A549 (cell line): ENCODE measurements around the gene DZANK1. TPM values are rescaled to one million over a fixed set of nuclear protein-coding genes. Genes with fewer than 3 reads are reported as not detected.

Experiments
- ATAC-seq, 2 experiments: fragments of 200-7000 bp in 1 of 2; fragments of >200 bp in 1 of 2; cut with Nextera tagmentation in 1 of 2; cut with Tn5 transposase in 1 of 2; 3 replicates each; pipeline versions ENCODE4 v1.8.0 to v1.9.1; 2018 to 2020; ENCODE audit warnings: mild to moderate bottlenecking in 1 of 2, moderate library complexity in 1 of 2
- CTCF ChIA-PET: fragments of 300-600 bp; sonication (Branson Sonifier 250); formaldehyde crosslinking; extraction: SDS; loops from one replicate; lab custom pipeline; 2021; ENCODE audit warnings: antibody characterized with exemption, inconsistent platforms; lab: Yijun Ruan, JAX
- POLR2A ChIA-PET: fragments of 350-600 bp; formaldehyde crosslinking; extraction: SDS; loops from one replicate; lab custom pipeline; 2021; ENCODE audit warnings: antibody characterized with exemption, inconsistent platforms; lab: Yijun Ruan, JAX
- DNase-seq, 2 experiments: peaks; one replicate each; pipeline versions ENCODE4 v3.0.0 to v3.0.0-alpha.2; 2011 to 2016; ENCODE audit warnings: low read depth in 1 of 2, low spot score in 1 of 2
- FAIRE-seq: peaks from 2 replicates; lab custom pipeline; 2011; peaks lifted over from hg19 to GRCh38; lab: Jason Lieb, UNC
- H3K27ac ChIP-seq, 2 experiments: fragments of >200 bp; sonication (Bioruptor Twin); formaldehyde crosslinking; 3 replicates each; pipeline ENCODE4 v1.5.1; 2016 to 2017
- H3K4me1 ChIP-seq: fragments of >200 bp; sonication (Bioruptor Twin); formaldehyde crosslinking; 3 replicates; pipeline ENCODE4 v1.6.1; 2016
- H3K4me2 ChIP-seq: fragments of >200 bp; sonication (Bioruptor Twin); formaldehyde crosslinking; 3 replicates; pipeline ENCODE4 v1.6.1; 2016
- H3K4me3 ChIP-seq: fragments of >200 bp; sonication (Bioruptor Twin); formaldehyde crosslinking; 3 replicates; pipeline ENCODE4 v1.5.1; 2016
- H3K9me3 ChIP-seq: fragments of >200 bp; sonication (Bioruptor Twin); formaldehyde crosslinking; 3 replicates; pipeline ENCODE4 v1.6.1; 2016
- BHLHE40 ChIP-seq: IDR thresholded peaks from 2 replicates; pipeline ENCODE4 v1.6.1; 2012; ENCODE audit warnings: low read depth, low read length, inconsistent platforms
- CBX8 ChIP-seq: fragments of 200-600 bp; sonication (generic); IDR thresholded peaks from 2 replicates; pipeline ENCODE4 v1.6.1; 2016
- ESRRA ChIP-seq: fragments of 150-350 bp; IDR thresholded peaks from 2 replicates; pipeline ENCODE4 v1.6.1; 2014; ENCODE audit warnings: mild to moderate bottlenecking, low read length, borderline replicate concordance
- HDAC2 ChIP-seq: fragments of 200-600 bp; sonication (generic); IDR thresholded peaks from 2 replicates; pipeline ENCODE4 v1.6.1; 2016
- HOXB13 ChIP-seq: fragments of 250-450 bp; sonication (Bioruptor Pico); IDR thresholded peaks from 2 replicates; pipeline ENCODE4 v1.5.0; 2020; ENCODE audit warnings: low read depth, mild to moderate bottlenecking, moderate library complexity
- JUN ChIP-seq, 2 experiments: fragments of >200 bp; sonication (Bioruptor Twin); formaldehyde crosslinking; IDR thresholded peaks; 2 replicates in 1 of 2; 3 replicates in 1 of 2; pipeline ENCODE4 v1.6.1; 2016 to 2017
- KDM1A ChIP-seq: fragments of 200-600 bp; sonication (generic); IDR thresholded peaks from 2 replicates; pipeline ENCODE4 v1.6.1; 2016; ENCODE audit warnings: low read depth, mild to moderate bottlenecking
- MAFK ChIP-seq: fragments of 450-650 bp; IDR thresholded peaks from 2 replicates; pipeline ENCODE4 v1.6.1; 2014; ENCODE audit not compliant: partially characterized antibody
- MYC ChIP-seq: IDR thresholded peaks from 2 replicates; pipeline ENCODE4 v1.6.1; 2012; ENCODE audit warnings: mild to moderate bottlenecking, inconsistent platforms, low read length, improper control_type of control experiment, borderline replicate concordance
- POLR2A ChIP-seq: IDR thresholded peaks from 2 replicates; pipeline ENCODE4 v1.6.1; 2012; ENCODE audit warnings: mild to moderate bottlenecking, low read length
- RAD21 ChIP-seq, 2 experiments: fragments of >200 bp in 1 of 2; sonication (Bioruptor Twin) in 1 of 2; formaldehyde crosslinking in 1 of 2; IDR thresholded peaks in 1 of 2; conservative IDR thresholded peaks in 1 of 2; 2 replicates in 1 of 2; 3 replicates in 1 of 2; pipeline ENCODE4 v1.6.1; 2012 to 2018; ENCODE audit warnings: inconsistent platforms in 1 of 2
- RARB ChIP-seq: fragments of 250-450 bp; sonication (Bioruptor Pico); IDR thresholded peaks from 2 replicates; pipeline ENCODE4 v1.8.0; 2021; ENCODE audit warnings: mild to moderate bottlenecking, moderate library complexity
- ZC3H11A ChIP-seq: fragments of 450-650 bp; IDR thresholded peaks from 2 replicates; pipeline ENCODE4 v1.6.1; 2014; ENCODE audit warnings: antibody characterized with exemption, mild to moderate bottlenecking
- ZFP36 ChIP-seq: fragments of 450-650 bp; IDR thresholded peaks from 2 replicates; pipeline ENCODE4 v1.6.1; 2014; ENCODE audit warnings: borderline replicate concordance; ENCODE audit not compliant: partially characterized antibody
- WGBS: methylation state at CpG from one replicate; pipeline ENCODE4 v1.1.6; 2017; ENCODE audit errors: missing lambda C conversion rate; 5-methylcytosine and 5-hydroxymethylcytosine counted together
- polyA plus RNA-seq, 4 experiments: library from polyadenylated mRNA; depleted of rRNA in 3 of 4; stranded (reverse); fragments of >200 nt; fragmentation: RNase III in 1 of 4; extraction: RNeasy Plus Mini Kit Qiagen cat#74134 plus additional on column Dnase treatment in 1 of 4; gene quantifications; 2 replicates in 3 of 4; 3 replicates in 1 of 4; pipeline ENCODE4 v1.2.3, GENCODE V29; 2011 to 2017
- TF ChIP-seq, protein P1 (sequence below): fragments of >200 bp; sonication (Bioruptor Twin); formaldehyde crosslinking; IDR thresholded peaks from 3 replicates; pipeline ENCODE4 v1.6.1; 2016
- TF ChIP-seq, protein P2 (sequence below): IDR thresholded peaks from 2 replicates; pipeline ENCODE4 v1.6.1; 2012
- TF ChIP-seq, protein P3 (sequence below): fragments of >200 bp; sonication (Bioruptor Twin); formaldehyde crosslinking; IDR thresholded peaks from 2 replicates; pipeline ENCODE4 v1.6.1; 2016
- TF ChIP-seq, protein P4 (sequence below): fragments of 450-650 bp; IDR thresholded peaks from 2 replicates; pipeline ENCODE4 v1.6.1; 2014; ENCODE audit warnings: antibody characterized with exemption
- TF ChIP-seq, protein P5 (sequence below): fragments of 250-450 bp; sonication (Bioruptor Pico); IDR thresholded peaks from 2 replicates; pipeline ENCODE4 v1.5.0; 2021; ENCODE audit warnings: mild to moderate bottlenecking, moderate library complexity, borderline replicate concordance
- TF ChIP-seq, protein P6 (sequence below): IDR thresholded peaks from 2 replicates; pipeline ENCODE4 v1.6.1; 2012; ENCODE audit warnings: low read depth, borderline replicate concordance
- TF ChIP-seq, protein P7 (sequence below): IDR thresholded peaks from 2 replicates; pipeline ENCODE4 v1.6.1; 2012
- TF ChIP-seq, protein P8 (sequence below): fragments of >200 bp; sonication (Bioruptor Twin); formaldehyde crosslinking; IDR thresholded peaks from 3 replicates; pipeline ENCODE4 v1.5.1; 2016

DZANK1 gene
- polyA plus RNA-seq, 2 of the 4 experiments (the other 2 are of a cell fraction), result 3.5 to 5.1 TPM

DNA sequence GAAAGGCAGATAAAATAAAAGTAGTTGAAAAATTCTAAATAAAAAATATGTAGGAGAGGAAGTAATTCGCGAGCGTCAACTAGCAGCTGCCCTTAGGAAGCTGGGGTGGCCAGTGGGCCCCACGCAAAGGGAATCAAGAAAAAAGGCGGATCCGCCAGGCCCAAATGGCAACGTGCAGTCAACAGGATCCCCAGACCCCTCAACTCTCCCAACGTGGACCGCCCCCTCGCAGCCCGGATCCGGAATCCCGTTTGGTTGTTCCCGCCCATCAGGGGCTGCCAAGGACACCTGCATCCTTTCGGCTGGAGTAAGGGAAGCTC lies 296 bp downstream of the DZANK1 start:
- peak overlapping the region; percentile 87 for H3K4me2 ChIP-seq
- DNase-seq (peak in 1 of 2 experiments; percentile 84), ATAC-seq (peak; percentile 84 to 88), FAIRE-seq (no peak)
- H3K27ac ChIP-seq, result peak overlapping the region; percentile 85 to 86
- TF ChIP-seq, protein P1, sequence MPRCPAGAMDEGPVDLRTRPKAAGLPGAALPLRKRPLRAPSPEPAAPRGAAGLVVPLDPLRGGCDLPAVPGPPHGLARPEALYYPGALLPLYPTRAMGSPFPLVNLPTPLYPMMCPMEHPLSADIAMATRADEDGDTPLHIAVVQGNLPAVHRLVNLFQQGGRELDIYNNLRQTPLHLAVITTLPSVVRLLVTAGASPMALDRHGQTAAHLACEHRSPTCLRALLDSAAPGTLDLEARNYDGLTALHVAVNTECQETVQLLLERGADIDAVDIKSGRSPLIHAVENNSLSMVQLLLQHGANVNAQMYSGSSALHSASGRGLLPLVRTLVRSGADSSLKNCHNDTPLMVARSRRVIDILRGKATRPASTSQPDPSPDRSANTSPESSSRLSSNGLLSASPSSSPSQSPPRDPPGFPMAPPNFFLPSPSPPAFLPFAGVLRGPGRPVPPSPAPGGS, result 0 out of 3 replicates have a peak, but pooled peaks have one; percentile 51
- TF ChIP-seq POLR2A (peak; percentile 74), ZC3H11A (no peak)
- TF ChIP-seq, protein P2, sequence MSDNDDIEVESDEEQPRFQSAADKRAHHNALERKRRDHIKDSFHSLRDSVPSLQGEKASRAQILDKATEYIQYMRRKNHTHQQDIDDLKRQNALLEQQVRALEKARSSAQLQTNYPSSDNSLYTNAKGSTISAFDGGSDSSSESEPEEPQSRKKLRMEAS, result 0 out of 2 replicates have a peak, but pooled peaks have one; percentile 50
- peaks cover 21% of the 10 kb centered on the region for H3K4me1 ChIP-seq
- under 1% methylated on average over 15 of the region's 15 CpGs for WGBS
- ChIA-PET CTCF (interaction anchor here (1.2 kb wide), 1 partner anchor 9 kb away, joined by 4 read pairs; no protein-coding TSS in a partner anchor), POLR2A (interaction anchor here (0.6 to 3.0 kb wide), 14 partner anchors 8 to 178 kb away, joined by 3 to 48 read pairs (median 4); partner anchors contain the start of genes RBBP9, SEC23B and ZNF133)
- peak overlapping the region; percentile 76 for H3K4me3 ChIP-seq
- H3K9me3 ChIP-seq, result no peaks in the 10 kb centered on the region

DNA sequence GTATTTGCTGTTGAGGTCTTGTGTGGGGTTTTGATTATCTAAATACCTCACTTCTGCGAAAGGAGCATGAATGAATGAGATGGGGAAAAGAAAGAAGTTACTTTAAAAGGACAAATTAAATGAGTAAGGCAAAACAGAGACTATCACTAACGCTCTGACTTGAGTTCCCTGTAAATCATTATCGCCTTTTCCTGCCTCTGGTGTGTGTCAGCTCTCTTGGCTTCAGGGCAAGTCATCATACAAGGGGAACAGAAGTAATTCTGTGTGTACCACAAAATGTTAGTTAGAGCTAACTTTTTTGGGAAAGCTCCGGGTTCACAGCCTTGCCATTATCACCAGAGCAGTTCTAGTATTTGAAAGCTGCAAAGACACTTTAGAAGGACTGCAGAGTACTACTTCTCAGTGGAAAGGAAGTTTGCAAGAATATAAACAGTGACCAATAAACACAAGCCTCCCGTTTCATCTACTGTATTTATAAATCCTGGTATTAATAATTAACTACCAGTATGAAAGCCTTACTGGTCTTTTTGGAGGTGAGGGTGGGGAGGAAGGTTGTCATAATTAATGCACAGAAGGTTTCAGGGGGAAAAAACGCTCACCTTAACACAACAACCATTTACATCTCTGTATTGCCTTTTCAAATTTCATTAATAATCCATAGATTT lies 1.2 kb downstream of the DZANK1 start:
- Histone ChIP-seq H3K27ac (peak overlapping the region in 1 of 2 experiments; percentile 85; a peak in 2 of 6 replicates), H3K4me2 (peak overlapping the region; percentile 87), H3K4me1 (peaks cover 21% of the 10 kb centered on the region), H3K4me3 (peak overlapping the region; percentile 76), H3K9me3 (no peaks in the 10 kb centered on the region)
- ChIA-PET POLR2A (interaction anchor here (2.2 to 3.0 kb wide), 2 partner anchors 31 to 42 kb away, joined by 20 to 48 read pairs; partner anchors contain the start of genes RBBP9 and SEC23B), CTCF (no interaction called here)
- DNase-seq (peak in 1 of 2 experiments; percentile 25), ATAC-seq (no peak), FAIRE-seq (no peak)
- 20% methylated on average over 6 of the region's 6 CpGs for WGBS
- TF ChIP-seq HDAC2, result no peak
- no peak for TF ChIP-seq RAD21 (conservative IDR thresholded peaks at IDR 0.05 in 1 of 2, IDR thresholded peaks at IDR 0.05 in 1 of 2)
- TF ChIP-seq ZFP36, result no peak
- TF ChIP-seq, protein P3, sequence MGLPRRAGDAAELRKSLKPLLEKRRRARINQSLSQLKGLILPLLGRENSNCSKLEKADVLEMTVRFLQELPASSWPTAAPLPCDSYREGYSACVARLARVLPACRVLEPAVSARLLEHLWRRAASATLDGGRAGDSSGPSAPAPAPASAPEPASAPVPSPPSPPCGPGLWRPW, result no peak
- TF ChIP-seq, protein P4, sequence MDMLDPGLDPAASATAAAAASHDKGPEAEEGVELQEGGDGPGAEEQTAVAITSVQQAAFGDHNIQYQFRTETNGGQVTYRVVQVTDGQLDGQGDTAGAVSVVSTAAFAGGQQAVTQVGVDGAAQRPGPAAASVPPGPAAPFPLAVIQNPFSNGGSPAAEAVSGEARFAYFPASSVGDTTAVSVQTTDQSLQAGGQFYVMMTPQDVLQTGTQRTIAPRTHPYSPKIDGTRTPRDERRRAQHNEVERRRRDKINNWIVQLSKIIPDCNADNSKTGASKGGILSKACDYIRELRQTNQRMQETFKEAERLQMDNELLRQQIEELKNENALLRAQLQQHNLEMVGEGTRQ, result no peak
- no peak for TF ChIP-seq MAFK
- TF ChIP-seq, protein P5, sequence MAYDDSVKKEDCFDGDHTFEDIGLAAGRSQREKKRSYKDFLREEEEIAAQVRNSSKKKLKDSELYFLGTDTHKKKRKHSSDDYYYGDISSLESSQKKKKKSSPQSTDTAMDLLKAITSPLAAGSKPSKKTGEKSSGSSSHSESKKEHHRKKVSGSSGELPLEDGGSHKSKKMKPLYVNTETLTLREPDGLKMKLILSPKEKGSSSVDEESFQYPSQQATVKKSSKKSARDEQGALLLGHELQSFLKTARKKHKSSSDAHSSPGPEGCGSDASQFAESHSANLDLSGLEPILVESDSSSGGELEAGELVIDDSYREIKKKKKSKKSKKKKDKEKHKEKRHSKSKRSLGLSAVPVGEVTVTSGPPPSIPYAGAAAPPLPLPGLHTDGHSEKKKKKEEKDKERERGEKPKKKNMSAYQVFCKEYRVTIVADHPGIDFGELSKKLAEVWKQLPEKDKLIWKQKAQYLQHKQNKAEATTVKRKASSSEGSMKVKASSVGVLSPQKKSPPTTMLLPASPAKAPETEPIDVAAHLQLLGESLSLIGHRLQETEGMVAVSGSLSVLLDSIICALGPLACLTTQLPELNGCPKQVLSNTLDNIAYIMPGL (CRISPR knock-in tag), result no peak
- no peak for TF ChIP-seq ESRRA
- TF ChIP-seq CBX8, result no peak
- TF ChIP-seq BHLHE40, result no peak
- TF ChIP-seq RARB (CRISPR knock-in tag), result no peak
- no peak for TF ChIP-seq JUN (IDR thresholded peaks at IDR 0.05)
- TF ChIP-seq POLR2A, result no peak
- no peak for TF ChIP-seq MYC
- no peak for TF ChIP-seq HOXB13 (CRISPR knock-in tag)
- TF ChIP-seq, protein P6, sequence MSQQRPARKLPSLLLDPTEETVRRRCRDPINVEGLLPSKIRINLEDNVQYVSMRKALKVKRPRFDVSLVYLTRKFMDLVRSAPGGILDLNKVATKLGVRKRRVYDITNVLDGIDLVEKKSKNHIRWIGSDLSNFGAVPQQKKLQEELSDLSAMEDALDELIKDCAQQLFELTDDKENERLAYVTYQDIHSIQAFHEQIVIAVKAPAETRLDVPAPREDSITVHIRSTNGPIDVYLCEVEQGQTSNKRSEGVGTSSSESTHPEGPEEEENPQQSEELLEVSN, result no peak
- TF ChIP-seq, protein P7, sequence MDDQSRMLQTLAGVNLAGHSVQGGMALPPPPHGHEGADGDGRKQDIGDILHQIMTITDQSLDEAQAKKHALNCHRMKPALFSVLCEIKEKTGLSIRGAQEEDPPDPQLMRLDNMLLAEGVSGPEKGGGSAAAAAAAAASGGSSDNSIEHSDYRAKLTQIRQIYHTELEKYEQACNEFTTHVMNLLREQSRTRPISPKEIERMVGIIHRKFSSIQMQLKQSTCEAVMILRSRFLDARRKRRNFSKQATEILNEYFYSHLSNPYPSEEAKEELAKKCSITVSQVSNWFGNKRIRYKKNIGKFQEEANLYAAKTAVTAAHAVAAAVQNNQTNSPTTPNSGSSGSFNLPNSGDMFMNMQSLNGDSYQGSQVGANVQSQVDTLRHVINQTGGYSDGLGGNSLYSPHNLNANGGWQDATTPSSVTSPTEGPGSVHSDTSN, result no peak
- TF ChIP-seq, protein P2, result no peak
- TF ChIP-seq KDM1A, result no peak
- TF ChIP-seq, protein P8, sequence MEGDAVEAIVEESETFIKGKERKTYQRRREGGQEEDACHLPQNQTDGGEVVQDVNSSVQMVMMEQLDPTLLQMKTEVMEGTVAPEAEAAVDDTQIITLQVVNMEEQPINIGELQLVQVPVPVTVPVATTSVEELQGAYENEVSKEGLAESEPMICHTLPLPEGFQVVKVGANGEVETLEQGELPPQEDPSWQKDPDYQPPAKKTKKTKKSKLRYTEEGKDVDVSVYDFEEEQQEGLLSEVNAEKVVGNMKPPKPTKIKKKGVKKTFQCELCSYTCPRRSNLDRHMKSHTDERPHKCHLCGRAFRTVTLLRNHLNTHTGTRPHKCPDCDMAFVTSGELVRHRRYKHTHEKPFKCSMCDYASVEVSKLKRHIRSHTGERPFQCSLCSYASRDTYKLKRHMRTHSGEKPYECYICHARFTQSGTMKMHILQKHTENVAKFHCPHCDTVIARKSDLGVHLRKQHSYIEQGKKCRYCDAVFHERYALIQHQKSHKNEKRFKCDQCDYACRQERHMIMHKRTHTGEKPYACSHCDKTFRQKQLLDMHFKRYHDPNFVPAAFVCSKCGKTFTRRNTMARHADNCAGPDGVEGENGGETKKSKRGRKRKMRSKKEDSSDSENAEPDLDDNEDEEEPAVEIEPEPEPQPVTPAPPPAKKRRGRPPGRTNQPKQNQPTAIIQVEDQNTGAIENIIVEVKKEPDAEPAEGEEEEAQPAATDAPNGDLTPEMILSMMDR, result no peak
